Liver (tissue), 3 donors: ENCODE results near the gene DSE.

Experiments
- CTCF ChIP-seq: fragments of 150-350 bp; IDR thresholded peaks from 2 replicates; pipeline ENCODE4 v1.5.1; 2017; ENCODE audit warnings: improper control_type of control experiment, low read depth, low read length; ENCODE audit not compliant: missing input control
- EGR1 ChIP-seq, 2 donors: IDR thresholded peaks; 2 replicates each; pipeline ENCODE4 v1.6.1; 2016 to 2018; ENCODE audit warnings: antibody characterized with exemption in 2 of 2, low read depth in 2 of 2
- MAX ChIP-seq: IDR thresholded peaks from 2 replicates; pipeline ENCODE4 v1.6.1; 2016; ENCODE audit warnings: antibody characterized with exemption
- RAD21 ChIP-seq, 2 donors: IDR thresholded peaks; 2 replicates each; pipeline ENCODE4 v1.6.1; 2016; ENCODE audit warnings: antibody characterized with exemption in 2 of 2, mild to moderate bottlenecking in 2 of 2
- REST ChIP-seq: IDR thresholded peaks from 2 replicates; pipeline ENCODE4 v1.6.1; 2016; ENCODE audit warnings: antibody characterized with exemption, mild to moderate bottlenecking
- SP1 ChIP-seq: IDR thresholded peaks from 2 replicates; pipeline ENCODE4 v1.6.1; 2018; ENCODE audit warnings: antibody characterized with exemption, mild to moderate bottlenecking
- YY1 ChIP-seq: IDR thresholded peaks from 2 replicates; pipeline ENCODE4 v1.6.1; 2016; ENCODE audit warnings: antibody characterized with exemption, mild to moderate bottlenecking
- ZBTB33 ChIP-seq: IDR thresholded peaks from 2 replicates; pipeline ENCODE4 v1.6.1; 2016; ENCODE audit warnings: antibody characterized with exemption
- donor health status: healthy.
- donor health status: healthy.

- TF ChIP-seq SP1 (no peak), CTCF (no peak), RAD21 (IDR thresholded peaks at IDR 0.05) (no peak), REST (no peak), EGR1 (IDR thresholded peaks at IDR 0.05; ENCODE audit: low read depth in 2 of 2) (no peak), ZBTB33 (no peak), YY1 (no peak), MAX (no peak)
Measured at GRCh38 chr6:116468293-116468692, 97.5 kb downstream of the DSE start.
